Mucosa of stomach (tissue), 1 donor: ENCODE measurements around the gene LDLRAD4.
"Not testable (repeated sequence)": the region's sequence is repeated elsewhere in the genome, so short reads cannot be mapped to it uniquely, and the experiment has no call there.

Source experiments
- H3K27me3 ChIP-seq: one replicate; pipeline ENCODE4 v1.7.0; 2013; ENCODE audit warnings: mild to moderate bottlenecking, low read length; ENCODE audit not compliant: control insufficient read depth, insufficient read depth
- H3K36me3 ChIP-seq: one replicate; pipeline ENCODE4 v1.7.0; 2013; ENCODE audit warnings: low read length; ENCODE audit not compliant: control insufficient read depth, insufficient read depth
- H3K4me1 ChIP-seq: one replicate; pipeline ENCODE4 v1.7.0; 2013; ENCODE audit warnings: mild to moderate bottlenecking, low read length; ENCODE audit not compliant: control insufficient read depth, insufficient read depth
- H3K4me3 ChIP-seq: one replicate; pipeline ENCODE4 v1.7.0; 2013; ENCODE audit warnings: low read length
- H3K9ac ChIP-seq: one replicate; pipeline ENCODE4 v1.7.0; 2013; ENCODE audit warnings: mild to moderate bottlenecking, low read length, moderate library complexity
- H3K9me3 ChIP-seq: one replicate; pipeline ENCODE4 v1.7.0; 2013; ENCODE audit warnings: mild to moderate bottlenecking, low read length, moderate library complexity; ENCODE audit not compliant: control insufficient read depth
- donor health status: Pancreatic carcinoma.

LDLRAD4 gene

GRCh38 chr18:13661779-13662256 is 443.3 kb downstream of the LDLRAD4 start:
- no peaks in the 10 kb centered on the region for H3K4me1 ChIP-seq
- H3K36me3 ChIP-seq: no peaks in the 10 kb centered on the region
- H3K9ac ChIP-seq: no peak overlapping the region
- no peaks in the 10 kb centered on the region for H3K9me3 ChIP-seq
- no peak overlapping the region for H3K4me3 ChIP-seq
- no peaks in the 10 kb centered on the region for H3K27me3 ChIP-seq

GRCh38 chr18:13672657-13673056 is 454.1 kb downstream of the LDLRAD4 start:
- H3K9ac ChIP-seq: no peak overlapping the region
- H3K27me3 ChIP-seq: no peaks in the 10 kb centered on the region
- H3K4me1 ChIP-seq: no peaks in the 10 kb centered on the region
- no peaks in the 10 kb centered on the region for H3K9me3 ChIP-seq
- H3K4me3 ChIP-seq: no peak overlapping the region
- no peaks in the 10 kb centered on the region for H3K36me3 ChIP-seq

- no peaks in the 10 kb centered on the region for H3K4me1 ChIP-seq
- H3K9ac ChIP-seq: no peak overlapping the region
- H3K9me3 ChIP-seq: no peaks in the 10 kb centered on the region
- H3K4me3 ChIP-seq: no peak overlapping the region
- H3K27me3 ChIP-seq: no peaks in the 10 kb centered on the region
- H3K36me3 ChIP-seq: no peaks in the 10 kb centered on the region
Observed at GRCh38 chr18:13676471-13676870, 457.9 kb downstream of the LDLRAD4 start.

- not testable (repeated sequence) for H3K36me3 ChIP-seq, H3K4me1 ChIP-seq, H3K4me3 ChIP-seq, H3K9me3 ChIP-seq, H3K9ac ChIP-seq, H3K27me3 ChIP-seq
Observed at GRCh38 chr18:13677350-13677749, 458.8 kb downstream of the LDLRAD4 start.

- Histone ChIP-seq H3K4me1 (no peaks in the 10 kb centered on the region), H3K4me3 (no peak overlapping the region), H3K36me3 (no peaks in the 10 kb centered on the region), H3K27me3 (no peaks in the 10 kb centered on the region), H3K9ac (no peak overlapping the region), H3K9me3 (no peaks in the 10 kb centered on the region)
Observed at GRCh38 chr18:13680612-13681011, 462.1 kb downstream of the LDLRAD4 start.

GRCh38 chr18:13681701-13682100 is 463.1 kb downstream of the LDLRAD4 start:
- no peaks in the 10 kb centered on the region for H3K9me3 ChIP-seq
- H3K36me3 ChIP-seq: no peaks in the 10 kb centered on the region
- H3K4me1 ChIP-seq: no peaks in the 10 kb centered on the region
- no peaks in the 10 kb centered on the region for H3K27me3 ChIP-seq
- no peak overlapping the region for H3K4me3 ChIP-seq
- no peak overlapping the region for H3K9ac ChIP-seq

- Histone ChIP-seq H3K9ac (no peak overlapping the region), H3K9me3 (no peaks in the 10 kb centered on the region), H3K36me3 (no peaks in the 10 kb centered on the region), H3K27me3 (no peaks in the 10 kb centered on the region), H3K4me1 (no peaks in the 10 kb centered on the region), H3K4me3 (no peak overlapping the region)
Observed at GRCh38 chr18:13684546-13684945, 466.0 kb downstream of the LDLRAD4 start.

GRCh38 chr18:13688191-13689136 is 469.9 kb downstream of the LDLRAD4 start:
- Histone ChIP-seq H3K9me3 (no peaks in the 10 kb centered on the region), H3K4me3 (no peak overlapping the region), H3K27me3 (no peaks in the 10 kb centered on the region), H3K36me3 (no peaks in the 10 kb centered on the region), H3K4me1 (no peaks in the 10 kb centered on the region), H3K9ac (no peak overlapping the region)

GRCh38 chr18:13690060-13690459 is 471.5 kb downstream of the LDLRAD4 start:
- H3K4me3 ChIP-seq, H3K9ac ChIP-seq, H3K36me3 ChIP-seq, H3K9me3 ChIP-seq, H3K27me3 ChIP-seq, H3K4me1 ChIP-seq: not testable (repeated sequence)

GRCh38 chr18:13695337-13695736 is 476.8 kb downstream of the LDLRAD4 start:
- H3K4me3 ChIP-seq, H3K9me3 ChIP-seq, H3K36me3 ChIP-seq, H3K9ac ChIP-seq, H3K4me1 ChIP-seq, H3K27me3 ChIP-seq: not testable (repeated sequence)

GRCh38 chr18:13696961-13697360 is 478.4 kb downstream of the LDLRAD4 start:
- H3K9me3 ChIP-seq: no peaks in the 10 kb centered on the region
- H3K36me3 ChIP-seq: no peaks in the 10 kb centered on the region
- no peak overlapping the region for H3K4me3 ChIP-seq
- no peaks in the 10 kb centered on the region for H3K27me3 ChIP-seq
- H3K4me1 ChIP-seq: no peaks in the 10 kb centered on the region
- no peak overlapping the region for H3K9ac ChIP-seq

GRCh38 chr18:13700153-13700552 is 481.6 kb downstream of the LDLRAD4 start:
- Histone ChIP-seq H3K36me3 (no peaks in the 10 kb centered on the region), H3K9ac (no peak overlapping the region), H3K27me3 (no peaks in the 10 kb centered on the region), H3K9me3 (no peaks in the 10 kb centered on the region), H3K4me1 (no peaks in the 10 kb centered on the region), H3K4me3 (no peak overlapping the region)
